ENCODE results near the gene SESN1. TPM values are rescaled to one million over a fixed set of nuclear protein-coding genes. Genes with fewer than 3 reads are reported as not detected.

SESN1 gene
- total and polyA plus RNA-seq, 2 donors (not counting 1 experiment from before 2014, with no cell fraction given) = 16.2 to 28.6 TPM

DNA sequence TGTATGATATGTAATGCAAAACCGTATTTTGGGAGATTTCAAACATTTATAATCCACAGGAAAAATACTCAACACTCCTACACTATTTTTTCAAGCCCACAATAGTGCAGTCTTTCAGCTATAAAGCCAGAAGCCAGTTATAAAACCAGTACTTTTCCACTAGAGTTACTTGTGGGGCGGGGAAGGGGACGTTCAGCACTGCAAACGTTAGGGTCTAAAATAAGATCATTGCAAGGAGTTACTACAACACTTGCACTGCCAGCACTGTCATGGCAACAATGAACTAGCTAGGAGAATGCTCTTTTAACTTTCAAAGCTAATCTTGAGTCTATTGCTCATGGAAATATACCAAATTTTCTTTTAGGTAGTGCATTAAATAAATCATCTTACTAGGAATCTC lies 14.7 kb downstream of the SESN1 start:
- POLR2A ChIA-PET = interaction anchor here (0.8 kb wide), 1 partner anchor 14 kb away, joined by 4 read pairs; no protein-coding TSS in a partner anchor
- H3K4me3 ChIP-seq (ENCODE audit: control extremely low read depth in 1 of 5, extremely low read depth in 1 of 5, insufficient read depth in 1 of 5, low read depth in 2 of 5, low read length in 4 of 5) = no peak overlapping the region
- no peaks in the 10 kb centered on the region for H3K36me3 ChIP-seq (replicated peaks in 1 of 2; ENCODE audit: control extremely low read depth in 1 of 2, control insufficient read depth in 1 of 2, extremely low read depth in 1 of 2, insufficient read depth in 2 of 2, low read length in 1 of 2)
- H3K27ac ChIP-seq (ENCODE audit: low read length in 2 of 2) = no peak overlapping the region
- TF ChIP-seq EZH2 (IDR thresholded peaks at IDR 0.05; ENCODE audit: borderline replicate concordance, insufficient read depth, low read depth, low read length, poor library complexity, severe bottlenecking) = no peak
- TF ChIP-seq, protein P1, sequence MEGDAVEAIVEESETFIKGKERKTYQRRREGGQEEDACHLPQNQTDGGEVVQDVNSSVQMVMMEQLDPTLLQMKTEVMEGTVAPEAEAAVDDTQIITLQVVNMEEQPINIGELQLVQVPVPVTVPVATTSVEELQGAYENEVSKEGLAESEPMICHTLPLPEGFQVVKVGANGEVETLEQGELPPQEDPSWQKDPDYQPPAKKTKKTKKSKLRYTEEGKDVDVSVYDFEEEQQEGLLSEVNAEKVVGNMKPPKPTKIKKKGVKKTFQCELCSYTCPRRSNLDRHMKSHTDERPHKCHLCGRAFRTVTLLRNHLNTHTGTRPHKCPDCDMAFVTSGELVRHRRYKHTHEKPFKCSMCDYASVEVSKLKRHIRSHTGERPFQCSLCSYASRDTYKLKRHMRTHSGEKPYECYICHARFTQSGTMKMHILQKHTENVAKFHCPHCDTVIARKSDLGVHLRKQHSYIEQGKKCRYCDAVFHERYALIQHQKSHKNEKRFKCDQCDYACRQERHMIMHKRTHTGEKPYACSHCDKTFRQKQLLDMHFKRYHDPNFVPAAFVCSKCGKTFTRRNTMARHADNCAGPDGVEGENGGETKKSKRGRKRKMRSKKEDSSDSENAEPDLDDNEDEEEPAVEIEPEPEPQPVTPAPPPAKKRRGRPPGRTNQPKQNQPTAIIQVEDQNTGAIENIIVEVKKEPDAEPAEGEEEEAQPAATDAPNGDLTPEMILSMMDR (IDR thresholded peaks at IDR 0.05) = no peak
- H3K27me3 ChIP-seq (replicated peaks in 1 of 4; ENCODE audit: control extremely low read depth in 1 of 4, control insufficient read depth in 3 of 4, insufficient read depth in 4 of 4, low read length in 3 of 4) = no peaks in the 10 kb centered on the region
- H2AFZ ChIP-seq (ENCODE audit: insufficient read depth, low read depth, low read length, poor library complexity, severe bottlenecking) = no peak overlapping the region
- WGBS (ENCODE audit: insufficient coverage) = 46% methylated on average over 3 of the region's 4 CpGs
- Mint-ChIP-seq H3K4me3 (no peak overlapping the region), H3K27ac (no peak overlapping the region), H3K4me1 (peaks cover 3% of the 10 kb centered on the region), H3K27me3 (no peaks in the 10 kb centered on the region), H3K9me3 (ENCODE audit: insufficient read depth) (no peaks in the 10 kb centered on the region)
- CTCF ChIA-PET = interaction anchor here (0.6 to 1.1 kb wide), 3 partner anchors 13 to 538 kb away, joined by 3 read pairs; no protein-coding TSS in a partner anchor
- H3K4me1 ChIP-seq (ENCODE audit: control insufficient read depth in 2 of 2, insufficient read depth in 2 of 2, low read length in 2 of 2) = no peaks in the 10 kb centered on the region
- H4K20me1 ChIP-seq (ENCODE audit: control insufficient read depth, insufficient read depth, low read length, poor library complexity, severe bottlenecking) = no peaks in the 10 kb centered on the region
- no peak overlapping the region for H3K9ac ChIP-seq (ENCODE audit: low read length)
- no peak for ATAC-seq (ENCODE audit: low read depth)
- intact Hi-C loops (cut with micrococcal nuclease) = no loop called here
- H3K9me3 ChIP-seq (ENCODE audit: control extremely low read depth in 1 of 3, control insufficient read depth in 2 of 3, insufficient read depth in 1 of 3, low read length in 2 of 3) = no peaks in the 10 kb centered on the region
- H3K79me2 ChIP-seq (ENCODE audit: control insufficient read depth, insufficient read depth, low read length) = peaks cover 4% of the 10 kb centered on the region
- H3K4me2 ChIP-seq (replicated peaks; ENCODE audit: low read depth, low read length, poor library complexity, severe bottlenecking) = no peak overlapping the region
- DNase-seq = no peak

DNA sequence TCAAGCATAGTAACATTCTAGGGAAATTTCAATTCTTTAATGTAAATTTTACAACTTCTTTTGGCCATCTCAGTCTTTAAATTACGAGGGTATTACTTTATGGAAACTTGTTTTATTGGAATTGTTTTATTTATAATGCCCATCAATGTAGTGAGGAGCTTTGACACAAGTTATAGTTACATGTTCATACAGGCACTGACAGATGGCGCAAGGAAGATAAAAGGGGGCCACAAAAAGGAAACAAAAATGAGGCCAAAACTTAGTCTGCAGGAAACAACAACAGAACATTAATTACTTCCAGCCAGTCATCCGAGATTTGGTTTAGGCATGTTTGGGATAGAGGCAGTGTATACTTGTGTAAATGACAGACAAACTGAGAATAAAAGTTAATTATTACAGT lies 18.3 kb downstream of the SESN1 start:
- H3K36me3 ChIP-seq (replicated peaks in 1 of 2; ENCODE audit: control extremely low read depth in 1 of 2, control insufficient read depth in 1 of 2, extremely low read depth in 1 of 2, insufficient read depth in 2 of 2, low read length in 1 of 2) = no peaks in the 10 kb centered on the region
- no peaks in the 10 kb centered on the region for H4K20me1 ChIP-seq (ENCODE audit: control insufficient read depth, insufficient read depth, low read length, poor library complexity, severe bottlenecking)
- H3K4me3 Mint-ChIP-seq = no peak overlapping the region
- H3K4me1 ChIP-seq (ENCODE audit: control insufficient read depth in 2 of 2, insufficient read depth in 2 of 2, low read length in 2 of 2) = peaks cover 0 to 7% of the 10 kb centered on the region in 2 donors
- H3K4me2 ChIP-seq (replicated peaks; ENCODE audit: low read depth, low read length, poor library complexity, severe bottlenecking) = no peak overlapping the region
- no peak overlapping the region for H3K9ac ChIP-seq (ENCODE audit: low read length)
- H3K4me3 ChIP-seq (ENCODE audit: control extremely low read depth in 1 of 5, extremely low read depth in 1 of 5, insufficient read depth in 1 of 5, low read depth in 2 of 5, low read length in 4 of 5) = no peak overlapping the region
- no peaks in the 10 kb centered on the region for H3K79me2 ChIP-seq (ENCODE audit: control insufficient read depth, insufficient read depth, low read length)
- no peaks in the 10 kb centered on the region for H3K27me3 ChIP-seq (replicated peaks in 1 of 4; ENCODE audit: control extremely low read depth in 1 of 4, control insufficient read depth in 3 of 4, insufficient read depth in 4 of 4, low read length in 3 of 4)
- DNase-seq = no peak
- POLR2A ChIA-PET = no interaction called here
- CTCF ChIA-PET = interaction anchor here (1.4 to 8.5 kb wide), 4 partner anchors 15 to 558 kb away, joined by 3 to 247 read pairs (median 28); no protein-coding TSS in a partner anchor
- WGBS (ENCODE audit: insufficient coverage) = no CpG with 5 or more reads among the region's 3 CpGs
- H3K27me3 Mint-ChIP-seq = no peaks in the 10 kb centered on the region
- H3K4me1 Mint-ChIP-seq = peaks cover 5% of the 10 kb centered on the region
- H3K9me3 ChIP-seq (ENCODE audit: control extremely low read depth in 1 of 3, control insufficient read depth in 2 of 3, insufficient read depth in 1 of 3, low read length in 2 of 3) = no peaks in the 10 kb centered on the region
- H3K9me3 Mint-ChIP-seq (ENCODE audit: insufficient read depth) = no peaks in the 10 kb centered on the region
- no peak overlapping the region for H3K27ac ChIP-seq (ENCODE audit: low read length in 2 of 2)
- ATAC-seq (ENCODE audit: low read depth) = no peak
- intact Hi-C loops (cut with micrococcal nuclease) = no loop called here
- no peak for TF ChIP-seq EZH2 (IDR thresholded peaks at IDR 0.05; ENCODE audit: borderline replicate concordance, insufficient read depth, low read depth, low read length, poor library complexity, severe bottlenecking)
- TF ChIP-seq, protein P1 (IDR thresholded peaks at IDR 0.05) = no peak
- H3K27ac Mint-ChIP-seq = no peak overlapping the region
- H2AFZ ChIP-seq (ENCODE audit: insufficient read depth, low read depth, low read length, poor library complexity, severe bottlenecking) = no peak overlapping the region
